Fibroblast of lung (primary cell): Measurements from ENCODE around the gene GOLGA5.

Source experiments
- CTCF ChIP-seq, 2 donors: IDR thresholded peaks in 1 of 2; conservative IDR thresholded peaks in 1 of 2; 1 replicate in 1 of 2; 2 replicates in 1 of 2; pipeline ENCODE4 v1.5.1; 2011 to 2012; ENCODE audit warnings: low read length in 2 of 2, control low read depth in 1 of 2, inconsistent platforms in 1 of 2, low read depth in 1 of 2, mild to moderate bottlenecking in 1 of 2
- EZH2 ChIP-seq: IDR thresholded peaks from 2 replicates; pipeline ENCODE4 v1.5.1; 2012; ENCODE audit warnings: low read length, control low read depth, mild to moderate bottlenecking; ENCODE audit errors: missing control alignments

- no peak for TF ChIP-seq CTCF (conservative IDR thresholded peaks at IDR 0.05 in 1 of 2, IDR thresholded peaks at IDR 0.05 in 1 of 2; ENCODE audit: low read depth in 1 of 2, low read length in 2 of 2)
- TF ChIP-seq EZH2: no peak
These were observed 53.6 kb downstream of the GOLGA5 start for GRCh38 chr14:92847749-92848148.
